ENCODE results near the gene TEKTIP1.

DNA sequence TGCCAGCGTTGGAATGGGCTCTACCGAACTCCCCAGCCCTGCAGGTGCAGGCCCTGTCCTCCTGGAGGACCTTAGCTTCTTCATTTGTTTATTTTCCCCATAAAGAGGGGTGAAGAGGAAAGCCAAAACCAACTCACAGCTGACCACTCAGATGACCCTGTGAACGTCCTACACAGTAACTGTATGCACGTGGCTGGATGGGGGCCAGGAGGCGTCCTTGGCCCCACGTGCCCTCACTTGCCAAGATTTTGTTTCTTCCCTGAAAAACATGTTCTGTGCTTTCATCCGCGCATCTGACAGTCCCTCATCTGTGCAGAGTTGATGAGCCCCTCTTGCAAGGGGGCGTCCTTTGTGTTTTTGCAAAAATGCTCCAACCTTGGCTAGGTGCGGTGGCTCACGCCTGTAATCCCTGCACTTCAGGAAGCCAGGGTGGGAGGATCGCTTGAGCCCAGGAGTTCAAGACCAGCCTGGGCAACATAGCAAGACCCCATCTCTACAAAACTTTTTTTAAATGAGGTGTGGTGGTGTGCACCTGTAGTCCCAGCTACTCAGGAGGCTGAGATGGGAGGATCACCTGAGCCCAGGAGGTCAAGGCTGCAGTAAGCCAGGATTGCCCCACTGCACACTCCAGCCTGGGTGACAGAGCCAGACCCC is 5.3 kb upstream of the TEKTIP1 start:
- TF ChIP-seq CTCF (conservative IDR thresholded peaks at IDR 0.05 in 1 of 2, IDR thresholded peaks at IDR 0.05 in 1 of 2; ENCODE audit: extremely low read depth in 1 of 2, insufficient read depth in 1 of 2, low read depth in 1 of 2, low read length in 2 of 2) (no peak), EZH2 (IDR thresholded peaks at IDR 0.05; ENCODE audit: borderline replicate concordance, low read length) (no peak)
